Astrocyte of the spinal cord (primary cell): Measurements from ENCODE around the gene DCHS1.

Source experiments
- DNase-seq: peaks from one replicate; pipeline ENCODE4 v3.0.0; 2011; ENCODE audit warnings: low read depth, low spot score
- H3K4me3 ChIP-seq: 2 replicates; pipeline ENCODE4 v1.5.1; 2011; ENCODE audit warnings: low read depth, mild to moderate bottlenecking, low read length, moderate library complexity
- CTCF ChIP-seq: IDR thresholded peaks from 2 replicates; pipeline ENCODE4 v1.5.1; 2012; ENCODE audit warnings: low read depth, mild to moderate bottlenecking, low read length, inconsistent platforms
- in situ Hi-C: cut with HindIII; loops from 2 replicates; pipeline ENCODE4 v1.10.0; 2017; ENCODE audit warnings: low sequenced_read_pairs

The DCHS1 gene

DNA sequence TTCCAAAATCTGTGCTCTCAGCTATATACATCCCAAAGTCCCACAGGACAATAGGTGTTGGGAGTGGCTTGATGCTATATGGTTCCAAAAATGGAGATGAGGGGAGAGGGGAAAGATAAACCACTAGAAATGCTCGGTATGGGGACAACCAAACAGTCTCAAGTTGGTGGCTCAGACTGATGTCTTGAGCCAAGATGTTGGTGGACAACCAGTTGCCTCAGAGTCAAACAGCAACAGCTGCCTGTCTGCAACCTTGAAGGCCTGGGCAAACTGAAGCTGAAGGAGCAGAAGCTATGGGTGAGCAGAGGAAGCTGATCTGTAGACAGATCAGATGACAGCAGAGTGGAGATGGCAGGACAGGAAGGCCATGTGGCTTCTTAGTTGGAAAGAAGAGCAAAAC lies 56.2 kb downstream of the DCHS1 start:
- TF ChIP-seq CTCF: no peak
- H3K4me3 ChIP-seq: no peak overlapping the region
- in situ Hi-C loops: no loop called here
- no peak for DNase-seq

GRCh38 chr11:6598555-6598954 lies 57.1 kb downstream of the DCHS1 start:
- in situ Hi-C loops: no loop called here
- DNase-seq: no peak

DNA sequence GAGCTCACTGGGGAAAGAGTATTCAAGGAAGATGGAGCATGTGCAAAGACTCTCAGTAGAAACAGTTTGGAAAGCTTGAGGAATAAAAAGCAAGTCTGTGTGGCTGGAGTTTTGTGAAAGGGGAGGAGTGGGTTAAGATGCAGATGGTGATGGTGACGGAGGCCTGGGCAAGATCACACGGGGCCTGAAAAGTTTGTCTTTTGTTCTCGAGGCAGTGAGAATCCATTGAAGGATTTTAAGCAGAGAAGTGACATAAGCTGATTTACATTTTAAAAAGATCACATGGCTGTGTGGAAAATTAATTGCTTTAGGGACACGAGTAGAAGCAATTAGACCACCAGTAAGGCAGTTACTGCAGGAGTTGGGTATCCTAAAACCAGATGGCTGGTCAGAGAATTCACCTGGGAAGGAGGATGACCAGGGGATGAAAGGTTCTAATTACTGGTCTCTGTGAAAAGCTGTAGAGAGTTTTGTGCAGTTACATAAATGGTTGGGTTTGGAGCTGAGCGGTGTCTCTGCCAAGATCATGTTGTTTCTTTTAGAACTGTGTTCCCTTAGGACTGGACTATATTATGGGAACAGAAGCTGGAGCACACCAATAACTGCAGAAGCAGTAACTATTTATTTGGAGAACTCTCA lies 59.3 kb downstream of the DCHS1 start:
- no peak for TF ChIP-seq CTCF
- H3K4me3 ChIP-seq: no peak overlapping the region
- DNase-seq: no peak
- in situ Hi-C loops: no loop called here

More at GRCh38 chr11:6598555-6598954, 57.1 kb downstream of the DCHS1 start:
- TF ChIP-seq CTCF: no peak
- no peak overlapping the region for H3K4me3 ChIP-seq

DNA sequence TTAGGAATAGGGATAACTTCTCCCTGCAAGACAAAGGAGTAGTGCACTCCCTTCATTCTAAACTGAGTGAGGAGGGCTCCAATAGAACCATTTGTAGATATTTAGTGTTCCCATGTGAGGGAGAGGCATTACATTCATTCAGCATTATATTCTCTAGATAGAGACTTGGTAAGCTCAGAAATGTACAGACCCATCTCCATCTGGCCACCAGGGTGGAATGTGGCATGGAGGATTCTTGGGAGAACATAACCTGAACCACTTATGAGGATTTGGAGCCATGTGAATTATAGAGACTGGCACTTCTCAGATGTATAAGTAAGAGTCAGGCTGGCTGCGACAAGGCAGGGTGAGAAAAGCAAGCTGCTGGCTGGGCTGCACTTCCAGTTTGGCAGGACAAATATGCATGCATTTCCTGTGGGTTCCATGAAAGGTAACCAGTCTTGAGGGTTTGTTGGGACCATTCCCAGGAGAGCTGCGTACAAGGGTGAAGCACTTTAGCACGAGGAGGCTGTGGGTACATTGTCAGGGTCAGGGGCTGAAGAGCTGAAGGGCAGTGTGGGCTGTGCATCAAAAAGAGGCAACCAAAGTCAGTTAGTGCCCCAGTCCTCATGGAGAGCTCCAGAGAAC lies 61.4 kb downstream of the DCHS1 start:
- no peak for TF ChIP-seq CTCF
- in situ Hi-C loops: no loop called here
- no peak overlapping the region for H3K4me3 ChIP-seq
- DNase-seq: no peak

DNA sequence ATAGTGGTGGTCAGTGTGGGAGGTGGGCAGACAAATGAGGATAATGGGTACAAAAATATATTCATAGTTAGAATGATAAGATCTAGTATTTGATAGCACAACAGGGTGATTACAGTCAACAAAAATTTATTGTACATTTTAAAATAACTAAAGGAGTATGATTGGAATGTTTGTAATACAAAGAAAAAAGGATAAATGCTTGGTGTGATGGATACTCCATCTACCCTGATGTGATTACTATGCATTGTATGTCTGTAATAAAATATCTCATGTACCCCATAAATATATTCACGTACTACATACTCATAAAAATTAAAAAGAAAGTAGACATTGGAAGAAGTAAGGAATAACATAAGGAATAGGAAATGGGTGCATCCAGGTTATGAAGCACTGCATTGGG lies 67.6 kb downstream of the DCHS1 start:
- DNase-seq: no peak
- no peak for TF ChIP-seq CTCF
- in situ Hi-C loops: no loop called here
- no peak overlapping the region for H3K4me3 ChIP-seq

DNA sequence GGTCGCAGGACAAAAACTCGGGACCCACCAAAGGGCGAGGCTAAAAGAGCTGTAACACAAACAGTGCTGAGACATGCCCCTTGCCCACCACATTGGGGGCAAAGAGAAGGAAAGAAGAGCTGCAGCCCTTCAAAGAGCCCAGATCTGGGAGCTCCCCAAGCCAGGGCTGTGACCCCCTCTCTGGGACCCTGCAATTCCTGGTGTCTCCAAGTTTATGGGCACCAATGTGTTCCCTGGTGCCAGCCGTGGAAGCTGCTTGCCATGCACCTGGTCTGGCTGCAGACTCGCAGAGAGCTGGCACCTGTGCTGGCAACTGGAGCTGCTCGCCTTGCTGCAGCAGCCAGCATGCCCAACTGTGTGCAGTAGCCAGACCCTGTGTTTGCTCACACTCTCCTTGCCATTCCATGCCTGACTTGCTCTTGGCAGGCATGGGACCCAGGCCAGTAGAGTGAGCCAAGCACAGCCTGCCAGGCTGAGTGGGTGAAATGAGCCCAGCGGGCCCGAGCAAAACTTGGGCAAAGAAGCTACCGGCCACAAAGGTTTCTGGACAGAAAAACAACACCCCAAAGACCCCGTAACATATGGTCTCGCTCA lies 68.2 kb downstream of the DCHS1 start:
- TF ChIP-seq CTCF: no peak
- DNase-seq: no peak
- in situ Hi-C loops: no loop called here
- no peak overlapping the region for H3K4me3 ChIP-seq
